Suprapubic skin (tissue), 4 donors: ENCODE results near the gene DDX39A.

Experiments used
- POLR2A ChIP-seq, 2 donors: fragments of 450-650 bp; IDR thresholded peaks; one replicate each; pipeline ENCODE4 v1.6.1; 2017; ENCODE audit warnings: antibody characterized with exemption in 2 of 2, mild to moderate bottlenecking in 2 of 2, moderate library complexity in 2 of 2
- POLR2AphosphoS5 ChIP-seq, 3 donors: sonication (generic); formaldehyde crosslinking; IDR thresholded peaks; one replicate each; pipeline ENCODE4 v1.6.1; 2017; ENCODE audit warnings: antibody characterized with exemption in 3 of 3
- TF ChIP-seq, protein P1 (sequence below), 2 donors: fragments of 200-600 bp in 1 of 2; fragments of 450-650 bp in 1 of 2; sonication (generic) in 1 of 2; IDR thresholded peaks; one replicate each; pipeline ENCODE4 v1.5.1; 2016 to 2019; ENCODE audit warnings: antibody characterized with exemption in 2 of 2, mild to moderate bottlenecking in 1 of 2, moderate library complexity in 1 of 2

DNA sequence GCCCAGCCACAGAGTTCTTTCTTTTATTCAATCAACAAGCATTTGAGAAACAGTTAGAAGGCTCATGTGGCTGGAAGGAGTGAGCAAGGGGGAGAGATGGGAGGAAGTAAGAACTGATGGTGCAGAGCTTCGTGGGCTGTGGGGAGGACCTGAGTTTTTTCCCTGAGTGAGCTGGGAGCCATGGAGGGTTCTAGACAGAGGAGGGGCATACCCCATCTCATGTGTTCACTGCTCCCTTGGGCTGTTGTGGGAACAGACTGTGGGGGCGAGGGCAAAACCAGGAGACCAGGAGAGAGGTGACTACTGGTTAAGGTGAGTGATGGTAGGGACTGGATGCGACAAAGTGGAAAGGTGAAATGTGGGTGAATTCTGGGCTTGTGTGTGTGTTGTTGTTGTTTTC is 11.6 kb upstream of the DDX39A start:
- TF ChIP-seq, protein P1, sequence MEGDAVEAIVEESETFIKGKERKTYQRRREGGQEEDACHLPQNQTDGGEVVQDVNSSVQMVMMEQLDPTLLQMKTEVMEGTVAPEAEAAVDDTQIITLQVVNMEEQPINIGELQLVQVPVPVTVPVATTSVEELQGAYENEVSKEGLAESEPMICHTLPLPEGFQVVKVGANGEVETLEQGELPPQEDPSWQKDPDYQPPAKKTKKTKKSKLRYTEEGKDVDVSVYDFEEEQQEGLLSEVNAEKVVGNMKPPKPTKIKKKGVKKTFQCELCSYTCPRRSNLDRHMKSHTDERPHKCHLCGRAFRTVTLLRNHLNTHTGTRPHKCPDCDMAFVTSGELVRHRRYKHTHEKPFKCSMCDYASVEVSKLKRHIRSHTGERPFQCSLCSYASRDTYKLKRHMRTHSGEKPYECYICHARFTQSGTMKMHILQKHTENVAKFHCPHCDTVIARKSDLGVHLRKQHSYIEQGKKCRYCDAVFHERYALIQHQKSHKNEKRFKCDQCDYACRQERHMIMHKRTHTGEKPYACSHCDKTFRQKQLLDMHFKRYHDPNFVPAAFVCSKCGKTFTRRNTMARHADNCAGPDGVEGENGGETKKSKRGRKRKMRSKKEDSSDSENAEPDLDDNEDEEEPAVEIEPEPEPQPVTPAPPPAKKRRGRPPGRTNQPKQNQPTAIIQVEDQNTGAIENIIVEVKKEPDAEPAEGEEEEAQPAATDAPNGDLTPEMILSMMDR (IDR thresholded peaks at IDR 0.05) = no peak
- no peak for TF ChIP-seq POLR2A (IDR thresholded peaks at IDR 0.05)
- TF ChIP-seq POLR2AphosphoS5 (IDR thresholded peaks at IDR 0.05) = no peak
